Stimulated activated CD4-positive, alpha-beta T cell treated with anti-CD3 and anti-CD28 coated beads, TNF-alpha, amount 100 ng/mL, for 48 hours (primary cell): ENCODE measurements around the gene KCNIP4.
"Not testable (repeated sequence)": the region's sequence is repeated elsewhere in the genome, so short reads cannot be mapped to it uniquely, and the experiment has no call there.

Source experiments
- DNase-seq, 3 donors: peaks; one replicate each; pipeline ENCODE4 v3.0.0-alpha.2; 2020; ENCODE audit warnings: low read depth in 3 of 3

The KCNIP4 gene

DNA sequence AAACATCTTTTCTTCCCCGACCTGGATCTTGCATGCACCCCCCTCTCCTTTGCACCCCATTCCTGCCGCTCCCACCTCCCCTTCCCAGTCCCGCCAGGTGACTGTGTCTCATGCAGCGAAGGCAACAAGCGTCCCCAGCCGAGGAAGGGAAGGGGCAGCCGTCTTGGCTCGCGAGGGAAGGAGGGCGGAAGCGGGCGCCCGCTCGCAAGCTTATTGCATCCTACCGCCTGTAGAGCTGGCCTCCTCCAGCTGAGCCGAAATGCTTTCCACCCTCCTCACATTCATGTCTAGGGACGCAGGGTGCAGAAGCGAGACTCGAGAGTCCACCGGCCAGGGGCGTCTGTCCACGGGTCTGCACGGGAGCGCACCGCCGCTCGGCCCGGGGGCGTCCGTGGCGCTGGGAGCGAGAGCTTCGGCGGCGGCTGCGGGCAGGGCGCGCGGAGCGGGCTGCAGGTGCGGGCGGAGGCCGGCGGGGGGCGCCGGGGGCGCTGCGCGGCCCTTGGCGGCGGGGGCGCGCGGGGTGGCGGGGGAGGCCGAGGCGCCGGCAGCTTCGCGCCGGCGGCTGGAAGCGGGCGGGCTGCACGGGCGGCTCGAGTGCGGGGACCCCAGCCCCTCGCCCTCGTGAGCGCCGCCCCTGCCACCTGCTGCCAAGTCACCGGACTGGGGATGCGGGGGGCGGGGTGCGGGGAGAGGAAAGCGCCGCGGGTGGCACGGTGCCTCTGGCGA lies at the start of gene KCNIP4:
KCNIP4 (minus strand) TSS at position 426 of the 726 bp plus-strand sequence.
- DNase-seq, result no peak

DNA sequence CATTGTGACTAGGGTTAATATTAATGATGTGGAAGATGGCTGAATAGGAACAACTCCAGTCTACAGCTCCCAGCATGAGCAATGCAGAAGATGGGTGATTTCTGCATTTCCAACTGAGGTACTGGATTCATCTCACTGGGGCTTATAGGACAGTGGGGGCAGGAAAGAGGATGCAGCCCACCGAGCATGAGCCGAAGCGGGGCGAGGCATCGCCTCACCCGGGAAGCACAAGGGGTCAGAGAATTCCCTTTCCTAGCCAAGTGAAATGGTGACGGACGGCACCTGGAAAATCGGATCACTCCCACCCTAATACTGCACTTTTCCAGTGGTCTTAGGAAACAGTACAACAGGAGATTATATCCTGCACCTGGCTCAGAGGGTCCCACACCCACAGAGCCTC lies 48.0 kb upstream of the KCNIP4 start:
- not testable (repeated sequence) for DNase-seq

DNA sequence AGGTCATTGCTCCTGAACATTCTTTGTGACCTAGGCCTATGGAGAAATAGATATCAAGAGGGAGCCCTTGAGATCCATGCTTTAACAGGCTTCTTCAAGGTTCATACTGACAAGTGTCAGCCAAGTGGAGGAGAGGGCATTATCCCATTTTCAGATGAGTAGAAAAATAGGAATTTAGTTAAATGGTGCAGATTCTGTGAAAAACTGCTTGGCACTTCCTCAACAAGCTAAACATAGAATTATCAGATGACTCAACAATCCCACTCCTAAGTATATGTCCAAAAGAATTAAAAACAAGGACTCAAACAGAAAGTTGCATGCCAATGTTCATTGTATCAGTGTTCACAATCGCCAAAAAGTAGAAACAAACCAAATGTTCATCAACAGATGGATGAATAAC lies 43.8 kb upstream of the KCNIP4 start:
- no peak for DNase-seq

DNA sequence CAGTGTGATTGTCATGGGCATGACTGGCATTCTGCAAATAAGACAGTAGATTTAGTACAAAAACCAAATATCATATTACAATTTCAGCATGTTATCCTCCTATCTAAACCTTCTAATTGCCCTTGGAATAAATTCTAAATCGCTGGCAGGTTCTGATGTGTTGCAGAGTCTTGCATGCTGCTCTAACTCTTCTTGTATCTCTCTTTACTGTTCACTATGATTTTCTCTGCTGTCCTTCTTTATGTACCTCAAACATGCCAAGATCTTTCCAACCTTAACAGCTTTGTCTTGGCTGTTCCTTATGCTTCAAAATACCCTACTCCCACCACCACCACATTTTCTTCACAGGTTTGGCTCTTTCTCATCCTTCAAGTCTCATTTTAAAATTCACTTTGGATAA lies 43.0 kb upstream of the KCNIP4 start:
- DNase-seq, result no peak

DNA sequence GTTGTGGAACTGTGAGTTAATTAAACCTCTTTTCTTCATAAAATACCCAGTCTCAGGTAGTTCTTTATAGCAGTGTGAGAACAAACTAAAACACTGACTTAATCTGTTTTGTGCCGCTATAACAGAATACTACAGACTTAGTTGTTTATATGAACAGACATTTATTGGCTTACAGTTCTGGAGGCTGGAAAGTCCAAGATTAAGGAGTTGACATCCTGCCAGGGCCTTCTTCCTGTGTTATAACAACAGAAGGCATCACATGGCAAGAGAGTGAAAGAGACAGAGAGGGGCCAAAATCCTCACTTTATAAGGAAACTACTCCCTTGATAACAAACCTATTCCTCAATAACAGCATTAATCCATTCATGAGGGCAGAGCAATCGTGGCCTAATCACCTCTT lies 42.5 kb upstream of the KCNIP4 start:
- DNase-seq, result no peak

DNA sequence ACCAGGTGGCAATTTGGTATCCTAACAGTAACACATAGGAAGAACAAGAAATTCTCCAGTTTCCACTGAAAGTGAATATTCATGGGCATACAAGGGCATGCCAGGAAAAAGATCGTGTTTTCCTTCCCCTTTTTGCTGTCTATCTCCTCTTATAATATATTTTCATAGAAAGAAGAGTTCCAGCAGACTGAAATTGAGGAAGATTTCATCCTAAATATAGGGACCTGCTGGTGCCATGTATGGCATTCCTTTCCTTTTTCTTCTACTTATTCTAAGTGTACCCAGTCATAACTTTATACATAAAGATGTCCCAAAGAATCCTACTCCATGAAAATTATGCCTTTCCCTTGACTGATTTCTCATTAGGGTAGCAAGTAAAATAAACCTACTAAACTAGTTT lies 40.8 kb upstream of the KCNIP4 start:
- no peak for DNase-seq

DNA sequence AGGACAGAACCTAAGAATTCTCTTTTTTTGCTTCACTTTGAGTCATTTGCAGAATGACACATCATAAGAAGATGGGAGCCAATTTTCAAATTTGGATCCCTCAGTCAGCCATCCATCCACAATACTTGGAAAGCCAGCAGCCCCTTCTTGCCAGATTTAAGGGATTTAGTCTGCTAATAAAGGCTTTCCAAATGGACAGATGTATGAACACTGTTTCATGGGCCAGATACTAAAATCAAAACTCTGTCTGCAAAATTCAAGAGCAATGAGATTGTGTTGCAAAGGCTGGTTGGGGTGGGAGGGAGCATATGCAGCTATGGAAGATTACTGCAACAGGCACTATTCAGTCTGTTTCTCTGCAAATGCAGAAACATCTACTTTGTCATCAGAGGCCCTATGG lies 37.7 kb upstream of the KCNIP4 start:
- no peak for DNase-seq

DNA sequence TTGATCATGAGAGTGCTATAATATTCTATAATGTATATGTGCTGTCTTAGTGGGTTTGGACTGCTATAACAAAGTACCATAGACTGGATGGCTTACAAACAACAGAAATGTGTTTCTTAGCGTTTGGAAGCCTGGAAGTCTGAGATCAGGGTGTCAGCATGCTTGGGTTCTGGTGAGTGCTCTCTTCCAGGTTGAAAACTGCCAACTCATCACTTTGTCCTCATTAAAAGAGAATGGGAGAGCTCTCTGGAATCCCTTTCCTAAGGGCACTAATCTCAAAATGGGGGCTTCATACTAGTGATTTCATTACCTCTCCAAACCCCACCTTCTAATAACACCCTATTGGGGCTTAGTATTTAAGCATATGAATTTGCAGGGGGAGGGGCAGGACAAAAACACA lies 33.5 kb upstream of the KCNIP4 start:
- no peak for DNase-seq

DNA sequence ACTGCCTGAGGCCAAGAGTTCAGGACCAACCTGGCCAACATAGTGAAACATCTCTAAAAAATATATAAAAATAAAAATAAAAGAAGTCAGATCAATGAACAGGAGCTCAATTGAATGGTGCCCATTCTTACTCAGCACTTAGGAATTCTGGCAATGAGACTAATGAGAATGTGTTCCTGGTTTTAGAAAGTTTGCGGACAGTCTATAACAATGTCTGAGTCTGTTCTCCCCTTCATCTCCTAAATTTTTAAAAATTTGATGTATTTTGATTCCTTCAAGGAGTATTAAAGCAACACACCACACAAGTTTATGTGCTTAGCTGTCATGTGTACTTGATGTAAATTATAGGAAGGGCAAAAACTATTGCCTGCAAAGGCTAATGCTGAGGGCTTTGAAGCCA lies 30.6 kb upstream of the KCNIP4 start:
- DNase-seq, result no peak

DNA sequence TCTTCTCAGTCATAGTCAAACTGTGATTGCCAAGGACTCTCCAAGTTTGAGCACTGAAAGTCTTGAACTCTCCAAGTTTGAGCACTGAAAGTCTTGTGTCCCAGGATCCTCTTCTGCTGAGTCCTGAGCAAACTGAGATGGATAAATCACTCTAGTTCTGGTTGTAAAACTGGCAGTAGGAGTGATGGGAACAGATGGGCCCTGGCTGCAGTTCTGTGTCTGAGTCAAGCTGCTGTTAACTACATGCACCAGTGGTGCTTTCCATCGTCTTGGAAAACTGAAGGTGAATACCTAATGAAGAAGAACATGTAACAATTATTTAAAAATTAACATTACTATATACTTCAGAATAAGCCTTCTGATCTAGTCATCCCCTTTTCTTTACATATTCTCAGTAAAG lies 27.6 kb upstream of the KCNIP4 start:
- no peak for DNase-seq

DNA sequence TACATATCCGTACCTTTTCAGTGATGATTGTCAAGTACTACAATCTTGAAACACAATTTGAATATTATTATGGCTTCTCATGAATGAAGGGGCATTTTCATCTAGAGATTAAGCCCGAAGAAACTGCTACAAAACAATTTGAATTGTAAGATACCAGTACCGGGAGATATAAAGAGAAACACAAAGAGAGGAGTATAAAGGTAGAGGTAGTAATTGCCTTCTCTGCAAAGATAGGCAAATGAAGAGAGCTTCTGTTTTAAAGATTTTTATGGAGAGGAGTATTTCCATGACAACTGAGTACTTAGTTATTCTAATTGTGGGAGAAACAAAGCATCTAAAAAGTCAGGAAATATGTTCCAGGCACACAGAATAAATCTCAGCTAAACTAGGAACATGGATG lies 25.3 kb upstream of the KCNIP4 start:
- no peak for DNase-seq

DNA sequence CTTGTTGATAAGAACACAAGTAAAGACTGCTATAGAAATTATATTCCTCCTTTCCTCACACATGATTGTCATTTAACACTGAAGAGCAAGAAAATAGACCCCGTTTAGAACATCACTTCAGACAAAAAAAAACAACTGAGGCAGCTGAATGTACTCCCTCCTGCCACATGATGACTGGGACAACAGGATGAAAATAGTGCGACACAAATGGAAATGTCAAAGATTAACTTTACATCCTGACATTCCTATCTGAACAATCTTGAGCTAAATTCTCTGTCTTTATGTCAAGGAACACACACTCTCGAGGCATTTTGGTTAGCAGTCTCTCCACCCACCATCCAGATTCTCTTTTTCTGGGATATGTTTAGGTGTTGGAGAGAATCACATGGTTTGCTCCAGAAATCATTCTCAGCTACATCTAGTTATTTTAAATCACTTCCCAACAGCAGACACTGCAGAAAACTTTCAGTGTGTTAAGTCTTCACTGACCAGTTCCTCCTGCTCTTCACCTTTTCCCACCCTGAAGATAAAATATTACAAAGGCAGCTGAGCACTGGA lies 16.3 kb upstream of the KCNIP4 start:
- no peak for DNase-seq

DNA sequence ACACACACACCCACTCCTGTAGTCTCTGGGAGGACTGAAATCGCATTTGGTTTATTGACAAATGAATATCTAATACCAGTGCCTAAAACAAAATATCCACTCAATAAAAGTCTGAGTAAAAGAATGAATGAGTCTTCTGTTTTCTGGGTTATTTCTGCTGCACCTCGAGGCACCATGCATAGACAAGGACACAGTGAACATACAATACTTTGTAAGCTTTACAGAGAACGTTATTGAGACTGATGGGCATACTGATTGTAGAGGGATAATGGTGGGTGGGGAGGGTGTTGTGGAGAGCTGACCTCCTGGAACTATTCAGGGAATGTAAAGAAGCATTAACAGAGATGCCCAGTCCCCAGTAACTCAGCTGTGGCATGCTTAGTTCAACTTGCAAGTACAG lies 14.1 kb upstream of the KCNIP4 start:
- no peak for DNase-seq

DNA sequence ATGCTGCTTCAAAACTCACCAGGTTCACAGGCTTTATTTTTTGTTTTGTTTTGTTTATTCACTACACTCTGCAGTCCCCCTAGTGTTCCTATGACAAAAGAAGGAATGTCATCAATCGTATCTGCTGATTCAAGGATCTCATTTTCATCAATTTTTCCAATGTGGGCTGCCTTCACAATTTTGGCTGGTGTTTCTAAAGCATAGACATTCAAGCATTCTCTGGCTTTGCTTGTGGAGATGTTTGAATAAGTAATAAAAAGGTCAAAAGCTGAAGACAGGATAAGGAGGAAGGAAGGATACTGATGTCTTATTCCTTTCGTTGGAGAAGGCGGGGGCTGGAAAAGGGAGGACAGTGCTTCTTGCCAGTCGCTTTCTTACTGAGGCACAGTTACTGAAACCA lies 12.2 kb upstream of the KCNIP4 start:
- no peak for DNase-seq

DNA sequence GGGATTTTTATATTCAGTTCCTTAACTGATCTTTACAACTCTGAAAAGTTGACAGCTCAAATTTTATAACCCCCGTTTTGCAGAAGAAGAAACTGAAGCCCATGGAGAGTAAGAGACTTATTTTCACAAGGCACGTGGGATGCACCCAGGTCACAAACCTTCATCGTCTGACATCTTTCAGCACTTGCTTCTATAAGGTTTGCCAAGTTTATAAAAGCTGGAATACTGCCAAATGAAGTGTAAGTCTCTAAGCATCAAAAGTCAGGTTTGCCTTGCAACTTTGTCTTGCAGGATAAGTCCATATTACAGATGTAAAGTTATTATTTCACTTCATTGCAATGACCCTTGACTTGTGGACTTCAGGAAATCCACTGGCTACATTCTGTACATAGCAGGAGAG lies 6.3 kb upstream of the KCNIP4 start:
- DNase-seq, result no peak

DNA sequence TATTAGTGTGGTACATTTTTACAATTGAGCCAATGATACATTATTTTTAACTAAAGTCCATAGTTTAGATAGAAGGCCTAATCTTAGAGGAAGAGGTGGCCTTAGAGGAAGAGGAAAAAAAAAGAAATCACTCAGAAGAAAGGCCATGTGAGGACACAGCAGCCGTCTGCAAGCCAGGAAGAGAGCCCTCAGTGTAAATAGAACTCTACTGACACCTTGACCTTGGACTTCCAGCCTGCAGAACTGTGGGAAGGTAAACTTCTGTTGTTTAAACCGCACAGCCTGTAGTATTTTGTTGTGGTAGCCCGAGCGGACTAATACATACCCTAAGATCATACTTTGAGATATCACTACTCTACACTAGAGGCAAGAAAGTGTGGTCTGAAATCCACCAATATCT lies 5.1 kb upstream of the KCNIP4 start:
- DNase-seq, result no peak

DNA sequence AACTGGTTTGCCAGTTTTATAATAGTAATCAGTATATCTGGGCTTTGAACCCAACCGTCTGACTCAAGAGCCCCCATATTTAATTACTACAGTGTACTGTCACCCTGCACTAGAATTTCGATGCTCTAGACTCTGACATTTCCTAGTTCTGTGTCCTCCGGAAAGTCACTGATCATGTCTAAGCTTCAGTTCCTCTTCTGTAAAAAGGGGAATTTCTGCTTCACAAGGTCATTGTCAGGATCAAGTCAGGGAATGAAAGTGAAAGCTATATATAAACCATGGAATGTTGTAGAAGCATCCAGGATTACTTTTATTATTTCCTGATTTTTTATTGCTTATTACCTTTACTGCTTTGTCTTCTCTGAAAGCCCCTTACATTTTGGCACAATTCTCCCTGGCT lies 4.0 kb upstream of the KCNIP4 start:
- DNase-seq, result no peak

DNA sequence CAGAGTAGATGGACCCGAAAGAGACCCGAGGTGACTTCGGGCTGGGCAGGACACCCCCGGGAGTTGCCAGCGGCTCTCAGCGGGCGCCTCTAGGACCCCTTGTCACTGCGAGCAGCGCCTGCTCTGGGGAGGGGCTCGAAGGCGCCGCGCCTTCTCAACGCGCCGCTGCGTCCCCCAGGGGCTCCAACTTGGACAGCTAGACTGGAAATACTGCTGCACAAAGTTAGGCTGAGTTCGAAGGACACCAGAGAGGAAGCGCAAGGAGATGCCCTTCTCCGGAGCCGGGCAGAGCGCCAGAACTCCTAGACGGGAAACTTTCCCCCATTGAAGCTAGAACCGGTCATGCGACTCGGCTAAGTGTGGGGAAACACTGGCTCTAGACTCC lies 493 bp upstream of the KCNIP4 start:
- DNase-seq, result no peak

DNA sequence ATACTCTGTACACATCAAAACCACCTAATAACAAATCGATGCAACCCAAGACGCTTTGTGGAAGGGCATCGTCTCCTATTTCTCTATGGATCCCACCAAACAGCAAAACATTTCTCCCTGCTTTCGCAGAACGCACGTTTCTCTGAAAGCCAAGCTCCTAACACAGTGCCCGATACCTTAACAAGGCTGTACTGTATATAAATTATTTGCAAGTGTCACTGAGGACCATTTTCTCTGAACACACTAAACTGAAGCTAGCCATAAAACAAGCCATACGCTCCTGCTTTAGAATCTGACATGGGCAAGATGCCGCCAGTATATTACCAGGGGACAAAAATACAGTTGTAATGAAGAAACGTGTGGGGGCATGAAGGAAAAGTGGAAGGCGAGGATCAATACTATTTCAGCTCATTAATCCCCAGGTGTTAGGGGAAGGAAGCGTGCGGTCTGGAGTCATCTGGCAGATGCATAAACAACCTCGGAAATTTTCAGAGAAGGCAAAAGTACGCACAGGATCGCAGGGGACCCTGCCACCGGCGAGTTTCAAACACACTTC lies 703 bp downstream of the KCNIP4 start:
- no peak for DNase-seq

DNA sequence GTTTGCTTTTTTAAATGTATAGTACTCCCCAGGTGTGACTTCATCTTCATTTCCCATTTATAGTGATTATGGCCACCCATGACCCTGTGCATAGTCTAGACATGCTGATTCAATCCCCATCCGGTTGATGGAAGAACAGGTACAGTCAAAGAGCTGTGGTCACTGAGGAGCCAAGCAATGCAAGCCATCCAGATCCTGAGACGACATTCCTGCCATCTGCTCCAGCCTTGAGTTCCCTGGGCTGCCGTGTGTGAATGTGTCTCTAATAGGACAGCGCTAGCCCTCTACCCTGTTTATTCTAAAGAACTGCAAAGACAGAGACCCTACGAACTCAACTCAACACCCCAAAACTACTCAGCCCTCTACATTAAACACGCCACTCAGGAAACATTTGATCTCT lies 1.7 kb downstream of the KCNIP4 start:
- no peak for DNase-seq

DNA sequence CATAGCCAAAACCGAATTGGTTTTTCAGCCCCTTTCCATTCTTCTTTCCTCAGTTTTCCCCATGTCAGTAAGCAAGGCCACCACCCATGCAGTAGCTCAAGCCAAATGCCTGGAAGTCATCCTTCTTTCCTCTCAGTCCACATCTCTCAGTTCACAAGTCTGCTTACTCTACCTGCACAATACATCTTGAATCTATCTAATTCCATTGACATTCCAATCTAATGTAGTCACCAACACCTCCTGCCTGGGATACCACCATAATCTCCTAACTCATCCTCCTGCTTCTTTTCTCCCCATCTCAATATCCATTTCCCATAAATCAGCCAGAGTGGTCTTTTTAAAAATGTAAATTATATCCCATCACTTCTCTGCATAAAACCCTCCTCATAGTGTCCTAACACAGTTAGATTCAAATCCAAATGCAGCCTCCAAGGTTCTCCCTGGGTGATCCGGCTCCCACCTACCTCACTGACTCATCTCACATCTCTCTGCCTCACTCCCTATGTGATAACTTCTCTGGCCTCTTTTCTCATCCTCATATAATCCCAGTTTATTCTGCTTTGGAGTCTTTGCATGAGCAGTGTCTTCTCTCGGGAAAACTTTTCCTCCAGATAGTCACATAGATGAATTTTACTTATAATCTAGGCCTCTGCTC lies 26.9 kb downstream of the KCNIP4 start:
- DNase-seq, result no peak

DNA sequence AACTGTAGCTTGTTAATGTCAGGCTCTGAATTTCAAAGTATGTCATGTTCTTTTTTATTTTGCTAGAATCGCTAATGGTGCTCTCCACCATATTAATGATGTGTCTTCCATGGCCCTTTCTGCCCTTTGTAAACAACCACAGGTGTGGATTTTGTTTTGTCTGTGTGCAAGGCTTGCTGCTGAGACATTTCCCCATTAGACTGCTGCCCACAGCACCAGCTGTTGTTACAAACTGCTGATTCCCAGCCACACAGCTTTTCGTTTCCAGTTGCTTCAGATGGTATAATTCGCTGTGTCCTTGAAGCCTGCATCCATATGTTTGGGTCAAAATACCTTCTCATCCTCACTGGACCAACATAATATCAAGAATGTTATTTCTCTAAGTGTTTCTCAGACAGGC lies 32.8 kb downstream of the KCNIP4 start:
- DNase-seq, result no peak

DNA sequence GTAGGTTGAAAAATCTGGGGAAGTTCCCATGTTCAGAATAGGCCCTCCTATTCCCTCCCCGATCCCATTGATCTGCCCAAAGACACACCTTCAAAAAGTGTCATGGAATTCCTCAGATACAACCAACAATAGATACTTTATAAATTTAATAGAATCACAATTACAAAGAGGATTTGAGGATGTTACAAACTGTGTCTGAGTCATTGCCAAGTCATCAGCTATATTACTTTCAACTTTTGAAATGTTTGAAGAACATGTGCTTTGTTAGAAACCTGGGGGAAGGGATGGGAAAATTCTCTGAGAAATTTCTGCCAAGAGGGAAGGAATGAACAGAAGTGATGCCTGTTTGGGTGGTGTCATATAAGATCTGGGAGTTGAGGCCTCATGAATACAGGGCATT lies 46.7 kb downstream of the KCNIP4 start:
- no peak for DNase-seq
